SK-N-SH (cell line): ENCODE measurements around the gene ATAD1.

ENCODE experiments used
- CHD2 ChIP-seq: fragments of 150-350 bp; IDR thresholded peaks from 2 replicates; pipeline ENCODE4 v1.6.1; 2018; ENCODE audit warnings: low read length; ENCODE audit not compliant: partially characterized antibody
- NRF1 ChIP-seq: IDR thresholded peaks from 2 replicates; pipeline ENCODE4 v1.6.1; 2012; ENCODE audit warnings: low read depth, mild to moderate bottlenecking, low read length
- POLR2AphosphoS5 ChIP-seq: IDR thresholded peaks from 2 replicates; pipeline ENCODE4 v1.6.1; 2012; ENCODE audit warnings: low read depth, low read length
- RFX5 ChIP-seq: IDR thresholded peaks from 2 replicates; pipeline ENCODE4 v1.6.1; 2012; ENCODE audit warnings: mild to moderate bottlenecking, improper control_type of control experiment, low read length
- TAF1 ChIP-seq: IDR thresholded peaks from 2 replicates; pipeline ENCODE4 v1.6.1; 2012; ENCODE audit warnings: low read depth, mild to moderate bottlenecking, low read length, moderate library complexity, borderline replicate concordance
- TCF12 ChIP-seq: IDR thresholded peaks from 2 replicates; pipeline ENCODE4 v1.4.0; 2012
- YY1 ChIP-seq: IDR thresholded peaks from 2 replicates; pipeline ENCODE4 v1.4.0; 2012; ENCODE audit warnings: low read depth, mild to moderate bottlenecking
- TF ChIP-seq, protein P1 (sequence below): fragments of 200-600 bp; sonication (generic); IDR thresholded peaks from 2 replicates; pipeline ENCODE4 v1.6.1; 2017; ENCODE audit warnings: antibody characterized with exemption, mild to moderate bottlenecking, moderate library complexity
- TF ChIP-seq, protein P2 (sequence below): IDR thresholded peaks from 2 replicates; pipeline ENCODE4 v1.4.0; 2012; ENCODE audit warnings: low read depth

DNA sequence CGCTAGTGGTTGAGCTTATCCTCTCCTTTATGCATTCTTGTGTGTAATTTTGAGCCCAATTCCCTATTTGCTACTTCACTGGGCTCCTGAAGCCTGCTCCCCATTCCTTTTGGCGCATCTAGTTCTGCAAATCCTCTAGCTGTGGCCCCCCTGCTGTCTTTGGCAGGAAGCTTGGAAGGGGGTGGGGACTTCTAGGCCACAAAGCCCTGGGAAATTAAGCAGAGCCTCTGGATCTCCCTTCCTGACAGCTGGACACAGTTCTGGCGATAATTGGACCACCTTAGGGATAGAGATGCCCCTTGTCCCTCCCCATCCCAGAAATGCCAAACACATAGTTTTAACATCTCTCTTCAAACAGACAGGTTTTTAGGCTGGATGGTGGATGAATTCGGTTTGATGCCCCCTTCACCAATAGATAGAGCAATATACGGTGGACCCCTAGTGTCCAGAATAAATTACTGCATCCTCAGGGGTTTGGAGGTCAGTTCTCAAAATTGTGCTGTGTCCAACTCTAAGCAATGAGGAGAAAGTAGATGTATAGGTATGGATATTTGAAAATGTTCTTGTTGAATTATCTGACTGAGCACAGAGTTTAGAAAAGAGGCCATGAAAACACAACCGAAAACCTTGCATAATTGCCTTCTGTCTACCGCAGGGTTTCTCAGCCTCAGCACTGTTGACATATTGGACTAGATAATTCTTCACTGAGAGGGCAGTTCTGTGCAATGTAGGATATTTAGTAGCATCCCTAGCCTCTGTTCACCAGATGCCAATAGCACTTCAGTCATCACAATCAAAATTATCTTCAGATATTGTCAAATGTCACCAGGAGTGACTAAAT, 82.8 kb downstream of the ATAD1 start:
- TF ChIP-seq YY1 (no peak), POLR2AphosphoS5 (no peak), CHD2 (no peak), TCF12 (no peak), NRF1 (no peak), TAF1 (no peak), RFX5 (no peak)
- TF ChIP-seq, protein P1, sequence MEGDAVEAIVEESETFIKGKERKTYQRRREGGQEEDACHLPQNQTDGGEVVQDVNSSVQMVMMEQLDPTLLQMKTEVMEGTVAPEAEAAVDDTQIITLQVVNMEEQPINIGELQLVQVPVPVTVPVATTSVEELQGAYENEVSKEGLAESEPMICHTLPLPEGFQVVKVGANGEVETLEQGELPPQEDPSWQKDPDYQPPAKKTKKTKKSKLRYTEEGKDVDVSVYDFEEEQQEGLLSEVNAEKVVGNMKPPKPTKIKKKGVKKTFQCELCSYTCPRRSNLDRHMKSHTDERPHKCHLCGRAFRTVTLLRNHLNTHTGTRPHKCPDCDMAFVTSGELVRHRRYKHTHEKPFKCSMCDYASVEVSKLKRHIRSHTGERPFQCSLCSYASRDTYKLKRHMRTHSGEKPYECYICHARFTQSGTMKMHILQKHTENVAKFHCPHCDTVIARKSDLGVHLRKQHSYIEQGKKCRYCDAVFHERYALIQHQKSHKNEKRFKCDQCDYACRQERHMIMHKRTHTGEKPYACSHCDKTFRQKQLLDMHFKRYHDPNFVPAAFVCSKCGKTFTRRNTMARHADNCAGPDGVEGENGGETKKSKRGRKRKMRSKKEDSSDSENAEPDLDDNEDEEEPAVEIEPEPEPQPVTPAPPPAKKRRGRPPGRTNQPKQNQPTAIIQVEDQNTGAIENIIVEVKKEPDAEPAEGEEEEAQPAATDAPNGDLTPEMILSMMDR = peak; percentile 89
- TF ChIP-seq, protein P2, sequence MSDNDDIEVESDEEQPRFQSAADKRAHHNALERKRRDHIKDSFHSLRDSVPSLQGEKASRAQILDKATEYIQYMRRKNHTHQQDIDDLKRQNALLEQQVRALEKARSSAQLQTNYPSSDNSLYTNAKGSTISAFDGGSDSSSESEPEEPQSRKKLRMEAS = no peak
